HG02571 (cell line): ENCODE results near the gene RALGAPB.

ENCODE experiments used
- ATAC-seq: cut with Tn5 transposase; IDR thresholded peaks from one replicate; pipeline ENCODE4 v1.9.1; 2021; ENCODE audit warnings: mild to moderate bottlenecking, moderate library complexity; ENCODE audit not compliant: unreplicated experiment

RALGAPB gene

GRCh38 chr20:38603286-38603685 lies 130.6 kb downstream of the RALGAPB start:
- ATAC-seq: no peak

DNA sequence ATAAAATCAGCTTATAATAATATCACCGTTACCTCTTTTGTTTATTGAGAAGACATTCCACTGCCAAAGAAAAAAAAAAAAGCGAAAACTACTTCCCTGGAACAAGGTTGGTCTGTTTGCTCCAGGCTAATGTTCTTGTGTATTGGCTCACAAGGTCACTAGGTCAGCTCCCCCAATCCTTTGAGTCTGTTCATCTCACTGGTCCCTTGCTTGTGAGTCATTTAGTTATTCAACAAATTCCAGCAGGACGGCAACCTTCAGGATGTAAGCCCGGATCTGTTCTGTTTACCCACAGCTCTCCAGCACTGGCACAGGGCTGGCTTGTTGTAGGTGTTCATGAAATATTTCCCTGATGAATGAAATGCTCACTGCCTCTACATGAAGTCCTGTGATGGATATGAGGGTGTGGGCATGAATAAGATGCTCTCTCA lies 132.2 kb downstream of the RALGAPB start:
- ATAC-seq: no peak

GRCh38 chr20:38607351-38607750 lies 134.7 kb downstream of the RALGAPB start:
- ATAC-seq: no peak

DNA sequence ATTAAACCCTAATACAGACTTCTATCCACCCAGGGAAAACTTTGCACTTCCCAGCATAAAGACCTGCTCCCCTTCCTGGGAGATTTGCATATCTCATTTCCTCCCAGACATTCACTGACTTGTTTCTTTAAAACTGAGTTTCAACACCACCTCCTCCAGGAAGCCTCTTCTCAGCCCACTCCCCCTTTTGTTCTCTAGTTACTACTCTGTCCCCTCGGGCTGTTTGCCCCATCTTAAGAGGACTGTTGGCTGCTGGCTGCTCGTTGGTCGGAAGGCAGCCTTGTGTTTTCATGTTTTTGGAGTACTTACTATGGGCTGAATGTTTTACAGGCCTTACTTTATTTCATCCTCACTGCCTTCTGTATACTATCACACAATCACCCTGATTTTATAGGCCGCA lies 135.5 kb downstream of the RALGAPB start:
- no peak for ATAC-seq

GRCh38 chr20:38609815-38610214 lies 137.2 kb downstream of the RALGAPB start:
- ATAC-seq: no peak

DNA sequence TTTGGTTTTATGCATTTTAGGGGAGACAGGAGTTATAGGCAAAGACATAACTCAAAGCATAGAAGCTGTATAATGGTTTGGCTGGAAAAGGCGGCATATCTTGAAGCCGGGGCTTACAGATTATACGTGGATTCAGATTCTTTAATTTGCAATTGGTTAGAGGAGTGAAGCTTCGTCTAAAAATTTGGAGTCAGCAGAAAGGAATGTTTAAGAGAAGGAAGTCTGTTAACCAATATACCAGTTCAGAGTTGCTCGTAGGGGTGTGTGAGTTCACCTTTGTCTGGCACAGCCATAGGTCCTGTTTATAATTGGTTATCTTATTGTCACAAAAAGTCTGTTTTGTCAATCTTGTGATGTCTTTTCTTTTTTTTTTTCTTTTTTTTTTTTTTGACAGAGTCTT lies 137.9 kb downstream of the RALGAPB start:
- no peak for ATAC-seq

DNA sequence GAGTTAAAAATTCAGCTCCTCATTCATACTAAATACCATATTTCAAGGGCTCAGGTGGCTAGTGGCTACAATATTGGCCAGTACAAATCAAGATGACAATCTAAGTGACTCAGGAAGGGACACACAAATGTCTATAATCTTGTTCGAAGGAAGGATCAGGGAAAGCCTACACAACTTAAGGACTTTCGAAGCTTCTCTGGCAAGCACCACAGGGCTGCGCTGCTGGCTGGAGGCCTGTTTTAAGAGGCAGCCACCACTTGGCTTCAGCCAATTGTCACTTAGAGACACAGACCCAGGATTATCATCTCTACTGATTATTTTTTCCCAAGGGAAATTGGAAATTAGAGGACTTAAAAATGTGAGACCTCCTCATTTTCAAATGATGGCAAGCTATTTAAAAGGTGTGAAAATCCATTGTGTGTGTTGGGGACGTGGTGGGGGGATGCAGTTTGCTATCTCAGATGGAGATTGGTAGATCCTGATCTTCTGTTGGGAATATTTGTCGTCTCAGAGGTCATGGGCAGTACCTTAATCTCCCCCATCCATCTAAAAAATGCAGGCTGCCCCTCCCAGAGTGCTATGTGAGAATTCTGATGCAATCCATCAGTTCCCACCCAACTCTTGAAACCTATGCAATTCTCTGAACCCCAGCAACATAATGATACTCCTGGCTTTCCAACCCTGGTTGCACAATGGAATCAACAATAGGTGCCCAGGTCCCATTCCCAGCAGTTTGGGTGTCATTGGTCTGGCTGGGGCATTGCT lies 140.3 kb downstream of the RALGAPB start:
- ATAC-seq: no peak

- ATAC-seq: no peak
These were observed 142.6 kb downstream of the RALGAPB start for GRCh38 chr20:38615283-38615682.

DNA sequence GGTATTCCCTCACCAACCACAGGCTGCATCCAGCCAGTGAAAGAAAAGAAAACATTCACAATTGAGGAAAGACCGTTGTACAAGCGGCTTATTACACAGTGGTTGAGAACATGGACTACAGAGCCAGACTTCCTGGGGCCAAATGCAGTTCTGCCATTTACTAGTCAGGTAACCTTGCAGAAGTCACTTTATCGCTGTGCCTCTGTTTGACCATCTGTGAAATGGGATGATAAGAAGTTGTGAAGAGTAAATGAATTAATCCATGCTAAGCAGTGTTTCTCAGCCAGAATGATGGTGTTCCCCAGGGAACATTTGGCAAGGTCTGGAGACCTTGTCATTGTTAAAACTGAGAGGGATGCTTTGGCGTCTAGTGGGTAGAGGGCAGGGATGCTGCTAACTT lies 143.8 kb downstream of the RALGAPB start:
- no peak for ATAC-seq

- no peak for ATAC-seq
These were observed 144.6 kb downstream of the RALGAPB start for GRCh38 chr20:38617011-38617829.

GRCh38 chr20:38617830-38618196 lies 145.2 kb downstream of the RALGAPB start:
- ATAC-seq: no peak

DNA sequence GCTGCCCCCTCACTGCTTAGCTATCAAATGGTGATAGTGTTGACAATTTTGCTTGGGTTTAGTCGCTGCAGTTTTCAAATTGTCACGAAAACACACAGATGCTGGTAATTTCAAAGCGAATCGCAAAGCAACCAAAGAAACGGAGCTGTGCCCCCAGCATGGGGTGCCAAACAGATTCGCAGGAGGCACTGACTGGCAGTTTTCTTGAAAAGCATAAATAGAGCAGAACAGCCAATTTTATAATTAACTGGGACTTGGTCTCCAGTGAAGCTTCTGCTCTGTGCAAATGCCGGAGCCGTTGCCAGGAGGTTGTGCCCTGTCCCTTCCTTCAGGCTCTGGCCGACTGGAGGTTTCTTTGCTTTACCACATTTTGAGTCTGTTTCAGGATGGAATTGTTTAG lies 147.8 kb downstream of the RALGAPB start:
- ATAC-seq: no peak

- ATAC-seq: no peak
These were observed 150.4 kb downstream of the RALGAPB start for GRCh38 chr20:38623061-38623460.

GRCh38 chr20:38624084-38624483 lies 151.4 kb downstream of the RALGAPB start:
- no peak for ATAC-seq

DNA sequence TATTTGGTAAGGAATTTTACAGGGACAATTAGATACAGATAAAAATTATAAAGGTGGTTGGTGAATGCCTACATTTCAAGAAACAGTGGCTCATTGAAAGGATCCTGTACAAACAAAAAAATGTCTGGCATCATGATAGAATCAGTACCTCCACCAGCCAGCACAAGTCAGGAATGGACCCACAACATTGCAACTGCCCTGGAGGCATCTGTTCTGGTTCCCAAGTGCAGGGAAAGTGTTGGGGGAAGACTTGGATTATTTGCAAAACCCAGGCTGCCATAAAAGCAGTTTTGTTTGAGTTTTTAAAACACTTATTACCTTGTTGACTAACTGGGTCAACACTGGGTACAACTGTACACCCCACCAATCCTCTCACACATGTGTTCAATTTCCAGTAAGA lies 153.3 kb downstream of the RALGAPB start:
- no peak for ATAC-seq

DNA sequence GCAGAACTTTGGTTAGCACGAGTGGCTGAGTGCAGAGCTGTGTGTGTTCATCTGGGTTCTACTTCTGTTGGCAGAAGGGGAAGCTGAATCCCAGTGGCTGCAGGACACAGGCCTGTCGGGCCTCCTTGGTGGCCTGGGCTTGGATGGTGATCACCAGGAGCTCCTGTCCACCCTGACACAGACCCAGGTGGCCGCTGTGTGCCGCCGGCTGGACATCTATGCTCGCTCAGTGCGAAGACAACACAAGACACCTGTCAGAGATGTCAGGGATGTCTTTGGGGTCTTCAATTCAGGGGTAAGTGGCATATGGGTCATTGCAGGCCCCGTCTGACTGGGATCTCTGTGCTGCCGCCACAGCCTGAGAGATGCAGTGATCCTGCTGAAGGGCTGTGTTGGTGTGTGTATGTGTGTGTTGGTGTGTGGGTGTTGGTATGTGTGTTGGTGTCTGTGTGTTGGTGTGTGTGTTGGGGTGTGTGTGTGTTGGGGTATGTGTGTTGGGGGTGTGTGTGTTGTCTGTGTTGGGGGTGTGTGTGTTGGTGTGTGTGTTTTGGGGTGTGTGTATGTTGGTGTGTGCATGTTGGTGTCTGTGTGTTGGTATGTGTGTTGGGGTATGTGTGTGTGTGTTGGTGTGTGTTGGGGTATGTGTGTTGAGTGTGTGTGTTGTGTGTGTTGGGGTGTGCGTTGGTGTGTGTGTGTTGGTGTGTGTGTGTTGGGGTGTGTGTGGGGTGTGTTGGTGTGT lies 154.4 kb downstream of the RALGAPB start:
- ATAC-seq: no peak
